H9 (cell line): ENCODE results near the gene ASMTL. TPM values are rescaled to one million over a fixed set of nuclear protein-coding genes. Genes with fewer than 3 reads are reported as not detected.

ENCODE experiments used
- DNase-seq: peaks from one replicate; pipeline ENCODE4 v3.0.0-alpha.2; 2017
- H2AFZ ChIP-seq: one replicate; pipeline ENCODE4 v1.6.1; 2013; ENCODE audit warnings: mild to moderate bottlenecking, low read length, control low read depth, moderate library complexity
- H2AK5ac ChIP-seq: 2 replicates; pipeline ENCODE4 v1.6.1; 2013; ENCODE audit warnings: low read length, control low read depth, mixed read lengths; ENCODE audit not compliant: insufficient read length
- H2BK120ac ChIP-seq: one replicate; pipeline ENCODE4 v1.6.1; 2013; ENCODE audit warnings: low read depth, mild to moderate bottlenecking, low read length, control low read depth, inconsistent platforms; ENCODE audit not compliant: poor library complexity, severe bottlenecking
- H2BK12ac ChIP-seq: 2 replicates; pipeline ENCODE4 v1.6.1; 2013; ENCODE audit warnings: low read length, control low read depth, mixed read lengths, low read depth; ENCODE audit not compliant: insufficient read length
- H2BK15ac ChIP-seq: 2 replicates; pipeline ENCODE4 v1.6.1; 2013; ENCODE audit warnings: low read depth, low read length, control low read depth
- H2BK20ac ChIP-seq: one replicate; pipeline ENCODE4 v1.6.1; 2013; ENCODE audit warnings: low read depth, mild to moderate bottlenecking, low read length, control low read depth, inconsistent platforms; ENCODE audit not compliant: poor library complexity, severe bottlenecking
- H2BK5ac ChIP-seq: 2 replicates; pipeline ENCODE4 v1.6.1; 2013; ENCODE audit warnings: low read length, control low read depth, mixed read lengths; ENCODE audit not compliant: insufficient read length
- H3K14ac ChIP-seq: 2 replicates; pipeline ENCODE4 v1.6.1; 2013; ENCODE audit warnings: low read length, control low read depth; ENCODE audit not compliant: insufficient read depth
- H3K18ac ChIP-seq: 2 replicates; pipeline ENCODE4 v1.6.1; 2013; ENCODE audit warnings: low read depth, mild to moderate bottlenecking, mixed read lengths, low read length, control low read depth; ENCODE audit not compliant: insufficient read length
- H3K23ac ChIP-seq: 2 replicates; pipeline ENCODE4 v1.6.1; 2013; ENCODE audit warnings: low read length, control low read depth, mixed read lengths, low read depth; ENCODE audit not compliant: insufficient read length
- H3K23me2 ChIP-seq: 2 replicates; pipeline ENCODE4 v1.6.1; 2013; ENCODE audit warnings: low read depth, mild to moderate bottlenecking, mixed read lengths, low read length, control low read depth; ENCODE audit not compliant: insufficient read length, poor library complexity, severe bottlenecking
- H3K27ac ChIP-seq: 2 replicates; pipeline ENCODE4 v1.5.1; 2013; ENCODE audit warnings: low read length, control low read depth, mixed read lengths, low read depth; ENCODE audit not compliant: insufficient read length
- H3K27me3 ChIP-seq: 2 replicates; pipeline ENCODE4 v1.6.1; 2013; ENCODE audit warnings: low read length, control low read depth, inconsistent platforms; ENCODE audit not compliant: insufficient read depth
- H3K4ac ChIP-seq: 2 replicates; pipeline ENCODE4 v1.6.1; 2013; ENCODE audit warnings: low read depth, mild to moderate bottlenecking, control low read depth, inconsistent platforms, low read length, moderate library complexity
- H3K4me1 ChIP-seq: 2 replicates; pipeline ENCODE4 v1.6.1; 2013; ENCODE audit warnings: low read length, control low read depth, inconsistent platforms; ENCODE audit not compliant: insufficient read depth
- H3K4me2 ChIP-seq: 2 replicates; pipeline ENCODE4 v1.6.1; 2013; ENCODE audit warnings: low read length, control low read depth, mixed read lengths; ENCODE audit not compliant: insufficient read length, insufficient read depth
- H3K56ac ChIP-seq: 2 replicates; pipeline ENCODE4 v1.6.1; 2013; ENCODE audit warnings: low read depth, mild to moderate bottlenecking, mixed read lengths, low read length, control low read depth; ENCODE audit not compliant: insufficient read length
- H3K79me1 ChIP-seq: 2 replicates; pipeline ENCODE4 v1.6.1; 2013; ENCODE audit warnings: low read depth, mild to moderate bottlenecking, moderate library complexity, low read length, control low read depth, inconsistent platforms; ENCODE audit not compliant: insufficient read depth, poor library complexity, severe bottlenecking
- H3K79me2 ChIP-seq: 2 replicates; pipeline ENCODE4 v1.6.1; 2013; ENCODE audit warnings: low read length, control low read depth, inconsistent platforms; ENCODE audit not compliant: insufficient read depth
- H3K9ac ChIP-seq: 2 replicates; pipeline ENCODE4 v1.6.1; 2013; ENCODE audit warnings: low read length, control low read depth, mixed read lengths; ENCODE audit not compliant: insufficient read length; ENCODE audit errors: extremely low read depth
- H3K9me3 ChIP-seq: one replicate; pipeline ENCODE4 v1.6.1; 2013; ENCODE audit warnings: low read depth, low read length, inconsistent platforms; ENCODE audit not compliant: control insufficient read depth
- H3T11ph ChIP-seq: one replicate; pipeline ENCODE4 v1.6.1; 2013; ENCODE audit warnings: mild to moderate bottlenecking, low read length, control low read depth, inconsistent platforms
- H4K20me1 ChIP-seq: one replicate; pipeline ENCODE4 v1.6.1; 2013; ENCODE audit not compliant: control insufficient read depth, insufficient read length, insufficient read depth
- H4K5ac ChIP-seq: 2 replicates; pipeline ENCODE4 v1.6.1; 2013; ENCODE audit warnings: low read depth, mild to moderate bottlenecking, mixed read lengths, low read length, control low read depth; ENCODE audit not compliant: insufficient read length
- H4K8ac ChIP-seq: replicated peaks from 2 replicates; pipeline ENCODE4 v1.6.1; 2013; ENCODE audit warnings: low read length, control low read depth, mixed read lengths, low read depth; ENCODE audit not compliant: insufficient read length
- H4K91ac ChIP-seq: 2 replicates; pipeline ENCODE4 v1.6.1; 2013; ENCODE audit warnings: low read depth, mild to moderate bottlenecking, moderate library complexity, mixed read lengths, low read length, control low read depth; ENCODE audit not compliant: insufficient read length
- H3K27ac Mint-ChIP-seq, 3 experiments: 2 replicates in 2 of 3; 3 replicates in 1 of 3; pipeline ENCODE4 v1.8.0; 2020 to 2021; ENCODE audit warnings: mixed read lengths in 3 of 3, mild to moderate bottlenecking in 1 of 3, moderate library complexity in 1 of 3
- H3K27me3 Mint-ChIP-seq: 2 replicates; pipeline ENCODE4 v1.8.0; 2021; ENCODE audit warnings: low read depth, mild to moderate bottlenecking, moderate library complexity, mixed read lengths
- H3K36me3 Mint-ChIP-seq, 3 experiments: 2 replicates in 2 of 3; 3 replicates in 1 of 3; pipeline ENCODE4 v1.8.0; 2020 to 2021; ENCODE audit warnings: low read depth in 3 of 3, mixed read lengths in 3 of 3; ENCODE audit not compliant: insufficient read depth in 1 of 3
- H3K4me1 Mint-ChIP-seq, 2 experiments: 2 replicates each; pipeline ENCODE4 v1.8.0; 2020; ENCODE audit warnings: mixed read lengths in 2 of 2
- H3K4me3 Mint-ChIP-seq, 2 experiments: 2 replicates in 1 of 2; 3 replicates in 1 of 2; pipeline ENCODE4 v1.8.0; 2020 to 2021; ENCODE audit warnings: mild to moderate bottlenecking in 2 of 2, mixed read lengths in 2 of 2, moderate library complexity in 1 of 2
- H3K9me3 Mint-ChIP-seq, 2 experiments: 2 replicates in 1 of 2; 3 replicates in 1 of 2; pipeline ENCODE4 v1.8.0; 2020; ENCODE audit warnings: mild to moderate bottlenecking in 2 of 2, mixed read lengths in 2 of 2, moderate library complexity in 1 of 2
- WGBS: extraction: QIAGEN DNeasy Blood & Tissue Kit; methylation state at CpG from one replicate; pipeline ENCODE4 v1.1.7; 2013; ENCODE audit warnings: missing lambda C conversion rate, low lambda C conversion rate, mixed read lengths; ENCODE audit not compliant: insufficient read length; ENCODE audit errors: extremely low coverage; 5-methylcytosine and 5-hydroxymethylcytosine counted together
- total RNA-seq: library from RNA; stranded (reverse); gene quantifications from 2 replicates; pipeline ENCODE4 v1.2.1, GENCODE V29; 2021
- TF ChIP-seq, protein P1 (sequence below): fragments of 200-600 bp; sonication (generic); conservative IDR thresholded peaks from 3 replicates; pipeline ENCODE4 v1.8.0; 2021; ENCODE audit warnings: antibody characterized with exemption, mild to moderate bottlenecking

Gene ASMTL
- total RNA-seq, 1 experiment from 2014 or later = 59.8 TPM

DNA sequence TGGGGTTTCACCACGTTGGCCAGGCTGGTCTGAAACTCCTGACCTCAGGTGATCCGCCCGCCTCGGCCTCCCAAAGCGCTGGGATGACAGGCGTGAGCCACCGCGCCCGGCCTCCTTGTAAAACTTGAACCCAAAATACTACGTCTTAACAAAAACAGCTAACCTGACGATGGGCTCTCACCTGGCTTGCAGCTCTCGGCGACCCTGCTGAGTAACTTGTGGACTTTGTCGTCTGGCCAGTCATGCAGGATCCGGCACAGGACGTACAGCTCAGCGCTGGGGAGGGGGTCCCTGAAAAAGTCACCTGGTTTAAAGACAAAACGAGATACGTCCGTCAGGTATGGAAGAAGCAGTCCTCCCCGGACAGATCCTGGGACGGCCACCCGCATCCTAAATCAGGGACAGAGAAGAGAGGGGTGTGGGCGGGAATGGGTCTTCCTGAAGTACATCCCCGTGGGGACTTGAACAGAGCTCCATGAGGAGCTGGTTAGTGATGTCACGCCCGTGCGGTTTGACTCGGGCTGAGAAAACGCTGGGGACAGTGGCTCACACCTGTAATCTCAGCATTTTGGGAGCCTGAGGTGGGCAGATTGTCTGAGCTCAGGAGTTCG, 40.1 kb downstream of the ASMTL start:
- Histone ChIP-seq H3K27ac (no peak overlapping the region), H2BK120ac (no peak overlapping the region), H2BK20ac (no peak overlapping the region), H2BK15ac (no peak overlapping the region), H2AK5ac (no peak overlapping the region), H3K9me3 (no peaks in the 10 kb centered on the region), H3K56ac (no peak overlapping the region), H3K18ac (no peak overlapping the region), H3K9ac (no peak overlapping the region), H4K8ac (no peak overlapping the region), H2BK5ac (no peak overlapping the region), H3K4ac (no peak overlapping the region), H4K20me1 (no peaks in the 10 kb centered on the region), H3K79me1 (no peaks in the 10 kb centered on the region), H3K27me3 (no peaks in the 10 kb centered on the region), H4K5ac (no peak overlapping the region), H3K14ac (no peak overlapping the region), H3K4me2 (no peak overlapping the region), H3K23ac (no peak overlapping the region), H2AFZ (no peak overlapping the region), H3K79me2 (no peaks in the 10 kb centered on the region), H3T11ph (no peak overlapping the region), H3K4me1 (no peaks in the 10 kb centered on the region), H4K91ac (no peak overlapping the region), H2BK12ac (no peak overlapping the region), H3K23me2 (no peaks in the 10 kb centered on the region)
- TF ChIP-seq, protein P1, sequence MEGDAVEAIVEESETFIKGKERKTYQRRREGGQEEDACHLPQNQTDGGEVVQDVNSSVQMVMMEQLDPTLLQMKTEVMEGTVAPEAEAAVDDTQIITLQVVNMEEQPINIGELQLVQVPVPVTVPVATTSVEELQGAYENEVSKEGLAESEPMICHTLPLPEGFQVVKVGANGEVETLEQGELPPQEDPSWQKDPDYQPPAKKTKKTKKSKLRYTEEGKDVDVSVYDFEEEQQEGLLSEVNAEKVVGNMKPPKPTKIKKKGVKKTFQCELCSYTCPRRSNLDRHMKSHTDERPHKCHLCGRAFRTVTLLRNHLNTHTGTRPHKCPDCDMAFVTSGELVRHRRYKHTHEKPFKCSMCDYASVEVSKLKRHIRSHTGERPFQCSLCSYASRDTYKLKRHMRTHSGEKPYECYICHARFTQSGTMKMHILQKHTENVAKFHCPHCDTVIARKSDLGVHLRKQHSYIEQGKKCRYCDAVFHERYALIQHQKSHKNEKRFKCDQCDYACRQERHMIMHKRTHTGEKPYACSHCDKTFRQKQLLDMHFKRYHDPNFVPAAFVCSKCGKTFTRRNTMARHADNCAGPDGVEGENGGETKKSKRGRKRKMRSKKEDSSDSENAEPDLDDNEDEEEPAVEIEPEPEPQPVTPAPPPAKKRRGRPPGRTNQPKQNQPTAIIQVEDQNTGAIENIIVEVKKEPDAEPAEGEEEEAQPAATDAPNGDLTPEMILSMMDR = no peak
- no peak overlapping the region for H3K4me3 Mint-ChIP-seq
- H3K4me1 Mint-ChIP-seq = no peaks in the 10 kb centered on the region
- no peaks in the 10 kb centered on the region for H3K9me3 Mint-ChIP-seq
- peaks cover 17 to 48% (median 38%) of the 10 kb centered on the region in 3 experiments; a peak in 6 of 7 replicates for H3K36me3 Mint-ChIP-seq
- H3K27me3 Mint-ChIP-seq = no peaks in the 10 kb centered on the region
- DNase-seq = no peak
- WGBS = no CpG with 5 or more reads among the region's 31 CpGs
- no peak overlapping the region; a peak in 2 of 7 replicates for H3K27ac Mint-ChIP-seq
